Measurements from ENCODE around the gene TFF3. TPM values are rescaled to one million over a fixed set of nuclear protein-coding genes. Genes with fewer than 3 reads are reported as not detected.

TFF3 gene
- polyA plus RNA-seq, 3 donors: 4.1 to 99.3 (median 21.7) TPM

GRCh38 chr21:42282021-42282420 lies 33.2 kb downstream of the TFF3 start:
- WGBS, 3 donors: 94 to 96% (median 96%) methylated on average over 18 of the region's 18 CpGs
- no peak overlapping the region for H3K27ac ChIP-seq (ENCODE audit: low read depth, low read length)

GRCh38 chr21:42281181-42281680 lies 34.0 kb downstream of the TFF3 start:
- WGBS, 3 donors: 56 to 89% (median 88%) methylated on average over 11 to 12 of the region's 12 CpGs
- H3K27ac ChIP-seq (ENCODE audit: low read depth, low read length): no peak overlapping the region

GRCh38 chr21:42280356-42281180 lies 34.6 kb downstream of the TFF3 start:
- H3K27ac ChIP-seq (ENCODE audit: low read depth, low read length): no peak overlapping the region
- WGBS, 3 donors: 80 to 89% (median 88%) methylated on average over 21 to 22 of the region's 22 CpGs

GRCh38 chr21:42279888-42280287 lies 35.3 kb downstream of the TFF3 start:
- WGBS, 3 donors: 89 to 91% (median 89%) methylated on average over 11 of the region's 11 CpGs
- no peak overlapping the region for H3K27ac ChIP-seq (ENCODE audit: low read depth, low read length)

GRCh38 chr21:42279341-42279871 lies 35.8 kb downstream of the TFF3 start:
- 87 to 92% (median 87%) methylated on average over 20 of the region's 20 CpGs for WGBS, 3 donors

GRCh38 chr21:42278451-42279149 lies 36.6 kb downstream of the TFF3 start:
- no peak overlapping the region for H3K27ac ChIP-seq (ENCODE audit: low read depth, low read length)
- 89 to 90% (median 90%) methylated on average over 19 of the region's 19 CpGs for WGBS, 3 donors

More at GRCh38 chr21:42279341-42279871, 35.8 kb downstream of the TFF3 start:
- no peak overlapping the region for H3K27ac ChIP-seq (ENCODE audit: low read depth, low read length)

GRCh38 chr21:42277593-42277992 lies 37.6 kb downstream of the TFF3 start:
- WGBS, 3 donors: 81 to 85% (median 82%) methylated on average over 4 of the region's 4 CpGs
- H3K27ac ChIP-seq (ENCODE audit: low read depth, low read length): no peak overlapping the region

GRCh38 chr21:42276526-42277154 lies 38.6 kb downstream of the TFF3 start:
- H3K27ac ChIP-seq (ENCODE audit: low read depth, low read length): no peak overlapping the region
- 90 to 92% (median 90%) methylated on average over 17 of the region's 17 CpGs for WGBS, 3 donors

- H3K27ac ChIP-seq (ENCODE audit: low read depth, low read length): no peak overlapping the region
- WGBS, 3 donors: 75 to 80% (median 79%) methylated on average over 13 of the region's 13 CpGs
Observed at GRCh38 chr21:42276076-42276475, 39.1 kb downstream of the TFF3 start.

GRCh38 chr21:42272984-42273600 lies 42.1 kb downstream of the TFF3 start:
- WGBS, 3 donors: 81 to 86% (median 85%) methylated on average over 29 of the region's 29 CpGs
- no peak overlapping the region for H3K27ac ChIP-seq (ENCODE audit: low read depth, low read length)

- no peak overlapping the region for H3K27ac ChIP-seq (ENCODE audit: low read depth, low read length)
- WGBS, 3 donors: 87 to 92% (median 90%) methylated on average over 15 of the region's 15 CpGs
Observed at GRCh38 chr21:42272109-42272962, 42.9 kb downstream of the TFF3 start.

- WGBS, 3 donors: 84 to 94% (median 88%) methylated on average over 6 of the region's 6 CpGs
- no peak overlapping the region for H3K27ac ChIP-seq (ENCODE audit: low read depth, low read length)
Observed at GRCh38 chr21:42271065-42271464, 44.1 kb downstream of the TFF3 start.

GRCh38 chr21:42269386-42269785 lies 45.8 kb downstream of the TFF3 start:
- WGBS, 3 donors: 59 to 84% (median 60%) methylated on average over 10 of the region's 10 CpGs
- no peak overlapping the region for H3K27ac ChIP-seq (ENCODE audit: low read depth, low read length)

GRCh38 chr21:42266971-42267556 lies 48.1 kb downstream of the TFF3 start:
- 63 to 82% (median 63%) methylated on average over 7 of the region's 7 CpGs for WGBS, 3 donors
- H3K27ac ChIP-seq (ENCODE audit: low read depth, low read length): no peak overlapping the region

GRCh38 chr21:42265231-42265812 lies 49.9 kb downstream of the TFF3 start:
- 77 to 81% (median 81%) methylated on average over 12 of the region's 12 CpGs for WGBS, 3 donors
- H3K27ac ChIP-seq (ENCODE audit: low read depth, low read length): no peak overlapping the region

- H3K27ac ChIP-seq (ENCODE audit: low read depth, low read length): no peak overlapping the region
Observed at GRCh38 chr21:42264245-42265195, 50.7 kb downstream of the TFF3 start.

More at GRCh38 chr21:42264245-42265195, 50.7 kb downstream of the TFF3 start:
- WGBS, 3 donors: 79 to 88% (median 81%) methylated on average over 13 of the region's 13 CpGs

Measured in adipose tissue (tissue), 3 donors.